Heart right ventricle (tissue), 16 donors: ENCODE measurements around the gene UST. TPM values are rescaled to one million over a fixed set of nuclear protein-coding genes. Genes with fewer than 3 reads are reported as not detected.

Experiments
- ATAC-seq, 8 donors: fragments of 200-7000 bp; cut with Tn5 transposase; one replicate each; pipeline ENCODE4 v1.9.1; 2020; ENCODE audit warnings: mild to moderate bottlenecking in 8 of 8, moderate library complexity in 8 of 8, moderate number of reproducible peaks in 1 of 8
- DNase-seq, 2 donors: peaks; one replicate each; pipeline ENCODE4 v3.0.0-alpha.2; 2020
- H3K27ac ChIP-seq, 10 donors: fragments of 200-600 bp; sonication (generic) in 2 of 10; one replicate each; pipeline versions ENCODE4 v1.5.0 to v1.8.0; 2020 to 2022; ENCODE audit warnings: mild to moderate bottlenecking in 3 of 10
- H3K27me3 ChIP-seq, 7 donors: fragments of 200-600 bp; one replicate each; pipeline ENCODE4 v1.8.0; 2021 to 2022; ENCODE audit warnings: mild to moderate bottlenecking in 2 of 7
- H3K36me3 ChIP-seq, 9 donors: fragments of 200-600 bp; sonication (generic) in 1 of 9; one replicate each; pipeline versions ENCODE4 v1.5.0 to v1.8.0; 2020 to 2022; ENCODE audit warnings: mild to moderate bottlenecking in 2 of 9
- H3K4me1 ChIP-seq, 9 donors: fragments of 200-600 bp; sonication (generic) in 1 of 9; one replicate each; pipeline versions ENCODE4 v1.5.0 to v1.8.0; 2020 to 2022; ENCODE audit warnings: mild to moderate bottlenecking in 4 of 9
- H3K4me3 ChIP-seq, 10 donors: fragments of 200-600 bp; sonication (generic) in 2 of 10; one replicate each; pipeline versions ENCODE4 v1.5.0 to v1.8.0; 2020 to 2022; ENCODE audit warnings: mild to moderate bottlenecking in 7 of 10, moderate library complexity in 2 of 10
- H3K9me3 ChIP-seq, 11 donors: fragments of 200-600 bp in 10 of 11; sonication (generic) in 2 of 11; one replicate each; pipeline versions ENCODE4 v1.5.0 to v1.8.0; 2013 to 2022; ENCODE audit warnings: mild to moderate bottlenecking in 2 of 11, control low read depth in 1 of 11, moderate library complexity in 1 of 11
- WGBS, 2 donors: extraction: QIAGEN DNeasy Blood & Tissue Kit; methylation state at CpG; one replicate each; pipeline ENCODE4 v1.1.7; 2013; ENCODE audit warnings: inconsistent platforms in 1 of 2; 5-methylcytosine and 5-hydroxymethylcytosine counted together
- intact Hi-C, 10 donors: fragments of 100-400 bp; cut with DNase I; formaldehyde crosslinking; loops; one replicate each; pipeline versions ENCODE4 v1.11.1 to v1.14.2; 2022
- polyA plus RNA-seq, 2 donors: library from polyadenylated mRNA; stranded (reverse); fragments of 200-250 nt; gene quantifications; one replicate each; pipeline ENCODE4 v1.2.3, GENCODE V29; 2013
- total RNA-seq, 10 donors: library from RNA; stranded (reverse); fragmentation: NEBNext Ultra II Directional in 3 of 10; extraction: Animal tissue kit (Norgen Biotek cat#: 25700) in 3 of 10; gene quantifications; one replicate each; pipeline versions ENCODE4 v1.2.1 to v1.2.4, GENCODE V29; 2021 to 2023
- TF ChIP-seq, protein P1 (sequence below), 9 donors: fragments of 200-600 bp; sonication (generic) in 2 of 9; IDR thresholded peaks; one replicate each; pipeline versions ENCODE4 v1.5.0 to v1.8.0; 2021 to 2022; ENCODE audit warnings: antibody characterized with exemption in 9 of 9, mild to moderate bottlenecking in 5 of 9, moderate library complexity in 1 of 9
- donor health status: Arrhythmogenic right ventricular cardiomyopathy.
- donor health status: ischemic (EF 13 %, LVEDD 7.1; RV severe dilation, severe dysfunction).
- donor health status: healthy with polysubstance abuse.
- donor health status: DM: no; HTN: yes; CAD: no.
- donor health status: DM: no; HTN: no; CAD: no.
- donor health status: ischemic (EF 25% LVEDD 6.9; RV normal size, moderate dysfunction).
- donor health status: ischemic (EF 25% LVEDD 5.7; RV mildly dilated, moderate dysfunction).
- donor health status: healthy.
- donor health status: DM: yes; HTN: yes; CAD: no.
- donor health status: Ischemic cardiomyopathy.
- donor health status: ischemic (EF 35%, LVEDD 5.7; RV mildly dilated, moderate dysfunction).
- donor health status: nonischemic (EF 11% LVEDD 7.7; RV severe dilation, severe dysfunction).
- donor health status: DM: yes; HTN: yes; CAD: no.
- donor health status: PGD.
- donor health status: ischemic (EF 29% LVEDD 5.4; RV normal size, mild dysfunction).
- donor health status: nonischemic (EF 23%, LVEDD 6.1; RV moderate dilation, normal function).

UST gene
- total and polyA plus RNA-seq, 12 donors: 1.6 to 4.1 (median 2.3) TPM

DNA sequence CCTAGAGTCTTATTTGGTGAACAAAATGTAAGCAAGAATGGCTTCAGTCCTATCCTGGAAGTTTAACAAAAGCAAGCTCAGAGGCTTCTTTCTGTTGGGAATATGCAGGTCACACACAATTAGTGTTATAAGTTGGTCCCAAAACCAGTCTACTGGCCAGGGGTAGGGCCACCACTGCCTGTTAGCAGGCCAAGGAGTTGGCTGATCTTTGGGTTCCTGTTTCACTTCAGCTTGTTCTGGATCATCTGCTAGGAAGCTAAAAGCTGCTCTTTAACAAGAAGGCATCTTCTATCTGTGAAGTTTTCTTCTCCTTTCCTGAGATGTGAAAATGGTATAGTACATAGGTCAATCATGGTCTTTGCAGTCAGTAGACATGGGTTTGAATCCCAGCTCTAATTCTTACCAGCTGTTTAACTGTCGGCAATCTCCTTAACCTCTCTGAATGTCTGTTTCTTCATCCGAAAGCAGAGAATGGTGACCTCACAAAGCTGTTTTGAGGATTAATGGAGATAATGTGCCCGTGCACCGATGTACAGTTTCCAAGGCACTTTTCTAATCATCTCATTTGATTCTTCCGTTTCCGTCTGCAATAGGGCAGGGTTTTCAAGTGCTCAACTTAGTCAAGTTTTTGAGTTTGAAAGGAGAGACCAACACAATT is 299.5 kb downstream of the UST start:
- Histone ChIP-seq H3K36me3 (no peaks in the 10 kb centered on the region), H3K9me3 (no peaks in the 10 kb centered on the region), H3K4me3 (no peak overlapping the region), H3K27me3 (peaks cover 0 to 3% (median 0%) of the 10 kb centered on the region in 7 donors), H3K4me1 (peaks cover 0 to 13% (median 4%) of the 10 kb centered on the region in 9 donors), H3K27ac (no peak overlapping the region)
- TF ChIP-seq, protein P1, sequence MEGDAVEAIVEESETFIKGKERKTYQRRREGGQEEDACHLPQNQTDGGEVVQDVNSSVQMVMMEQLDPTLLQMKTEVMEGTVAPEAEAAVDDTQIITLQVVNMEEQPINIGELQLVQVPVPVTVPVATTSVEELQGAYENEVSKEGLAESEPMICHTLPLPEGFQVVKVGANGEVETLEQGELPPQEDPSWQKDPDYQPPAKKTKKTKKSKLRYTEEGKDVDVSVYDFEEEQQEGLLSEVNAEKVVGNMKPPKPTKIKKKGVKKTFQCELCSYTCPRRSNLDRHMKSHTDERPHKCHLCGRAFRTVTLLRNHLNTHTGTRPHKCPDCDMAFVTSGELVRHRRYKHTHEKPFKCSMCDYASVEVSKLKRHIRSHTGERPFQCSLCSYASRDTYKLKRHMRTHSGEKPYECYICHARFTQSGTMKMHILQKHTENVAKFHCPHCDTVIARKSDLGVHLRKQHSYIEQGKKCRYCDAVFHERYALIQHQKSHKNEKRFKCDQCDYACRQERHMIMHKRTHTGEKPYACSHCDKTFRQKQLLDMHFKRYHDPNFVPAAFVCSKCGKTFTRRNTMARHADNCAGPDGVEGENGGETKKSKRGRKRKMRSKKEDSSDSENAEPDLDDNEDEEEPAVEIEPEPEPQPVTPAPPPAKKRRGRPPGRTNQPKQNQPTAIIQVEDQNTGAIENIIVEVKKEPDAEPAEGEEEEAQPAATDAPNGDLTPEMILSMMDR (IDR thresholded peaks at IDR 0.05): no peak
- ATAC-seq (peak in 1 of 8 donors; percentile 28), DNase-seq (no peak)
- intact Hi-C loops: no loop called here
- WGBS, 2 donors: 93 to 94% methylated on average over 6 of the region's 6 CpGs

DNA sequence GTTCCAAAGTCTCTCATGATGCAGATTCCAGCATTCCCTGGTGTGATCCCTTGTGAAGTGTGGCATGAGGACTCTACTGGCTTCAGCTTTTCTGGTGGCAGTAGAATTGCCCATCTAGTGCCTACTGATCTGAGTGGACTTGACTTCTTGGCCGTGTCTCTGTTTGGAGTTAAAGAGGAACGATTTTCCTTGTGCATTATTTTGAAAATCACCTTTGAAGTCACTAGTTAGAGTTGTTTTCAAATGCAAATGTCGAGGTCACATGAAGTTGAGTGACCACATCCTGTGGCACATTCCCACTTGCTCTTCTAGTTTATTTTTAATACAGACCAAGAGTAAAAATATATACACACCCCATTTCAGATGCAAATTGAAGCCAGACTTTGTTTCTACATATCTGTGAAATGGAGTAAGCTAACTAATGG is 300.0 kb downstream of the UST start:
- peaks cover 0 to 13% (median 4%) of the 10 kb centered on the region in 9 donors for H3K4me1 ChIP-seq
- no peak overlapping the region for H3K4me3 ChIP-seq
- no peak overlapping the region for H3K27ac ChIP-seq
- TF ChIP-seq, protein P1 (IDR thresholded peaks at IDR 0.05): no peak
- H3K9me3 ChIP-seq: no peaks in the 10 kb centered on the region
- H3K36me3 ChIP-seq: no peaks in the 10 kb centered on the region
- intact Hi-C loops: no loop called here
- 56 to 60% methylated on average over 3 of the region's 3 CpGs for WGBS, 2 donors
- DNase-seq (no peak), ATAC-seq (no peak)
- no peaks in the 10 kb centered on the region for H3K27me3 ChIP-seq

DNA sequence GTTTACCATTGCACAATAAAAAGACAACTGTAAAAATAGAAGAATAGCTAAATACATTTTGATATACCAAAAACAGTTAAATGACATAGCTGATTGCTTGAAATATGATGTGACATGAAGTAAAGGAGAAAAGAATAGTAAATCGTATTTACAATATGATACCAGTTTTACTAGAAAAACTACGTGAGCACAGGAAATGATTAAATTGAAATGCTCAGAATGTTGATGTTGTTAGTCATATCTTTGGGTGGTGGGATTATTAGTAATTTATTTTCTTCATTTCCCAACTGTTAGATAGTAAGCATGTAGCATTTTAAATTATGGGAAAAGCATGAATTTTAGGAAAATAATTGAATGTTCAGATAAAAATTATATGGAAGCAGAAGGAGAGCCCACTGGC is 302.4 kb downstream of the UST start:
- Histone ChIP-seq H3K4me1 (peaks cover 0 to 13% (median 4%) of the 10 kb centered on the region in 9 donors), H3K9me3 (no peaks in the 10 kb centered on the region), H3K27ac (no peak overlapping the region), H3K36me3 (no peaks in the 10 kb centered on the region), H3K4me3 (no peak overlapping the region), H3K27me3 (no peaks in the 10 kb centered on the region)
- ATAC-seq: no peak
- 86 to 89% methylated on average over 2 of the region's 2 CpGs for WGBS, 2 donors
- TF ChIP-seq, protein P1 (IDR thresholded peaks at IDR 0.05): no peak
- intact Hi-C loops: no loop called here
- no peak for DNase-seq

DNA sequence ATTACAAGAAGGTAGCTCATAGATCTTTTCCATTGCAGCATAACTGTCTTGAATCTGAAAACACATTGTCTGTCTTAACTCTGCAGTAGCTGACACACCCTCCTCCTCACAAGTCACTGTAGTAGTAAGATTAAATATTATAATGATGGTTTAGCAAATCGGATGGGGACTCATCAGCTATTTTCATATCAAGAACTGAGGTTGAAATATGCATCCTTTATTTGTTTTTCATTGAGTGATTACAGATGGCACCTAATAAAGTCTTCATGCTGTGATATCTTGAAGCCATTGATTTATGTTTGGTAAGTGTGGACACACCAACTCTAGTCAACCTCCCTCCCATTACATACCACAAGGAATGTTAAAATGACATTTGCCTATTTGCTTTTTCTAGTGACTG is 303.3 kb downstream of the UST start:
- 72 to 87% methylated on average over 1 of the region's 1 CpG for WGBS, 2 donors
- H3K27ac ChIP-seq: no peak overlapping the region
- no peak for DNase-seq
- H3K4me3 ChIP-seq: no peak overlapping the region
- no peaks in the 10 kb centered on the region for H3K36me3 ChIP-seq
- intact Hi-C loops: no loop called here
- ATAC-seq: no peak
- H3K4me1 ChIP-seq: peaks cover 0 to 13% (median 4%) of the 10 kb centered on the region in 9 donors
- TF ChIP-seq, protein P1 (IDR thresholded peaks at IDR 0.05): no peak
- H3K9me3 ChIP-seq: no peaks in the 10 kb centered on the region
- H3K27me3 ChIP-seq: no peaks in the 10 kb centered on the region
